HL-60/S4 treated with retinoic acid at 250 ng/mL for 4 days and 3 days (cell line): Measurements from ENCODE around the gene HOXB7.

ENCODE experiments used
- in situ Hi-C: fragments of 300-500 bp; cut with MboI; formaldehyde crosslinking; loops from 2 replicates; pipeline ENCODE4 v1.7.0; 2022; ENCODE audit warnings: low sequenced_read_pairs

Gene HOXB7

GRCh38 chr17:48569674-48570324, 41.0 kb downstream of the HOXB7 start:
- in situ Hi-C loops, result no loop called here

GRCh38 chr17:48569240-48569582, 41.6 kb downstream of the HOXB7 start:
- in situ Hi-C loops, result no loop called here

GRCh38 chr17:48568499-48569239, 42.1 kb downstream of the HOXB7 start:
- in situ Hi-C loops, result no loop called here

GRCh38 chr17:48567646-48568354, 43.0 kb downstream of the HOXB7 start:
- in situ Hi-C loops, result no loop called here

- in situ Hi-C loops, result no loop called here
Observed at GRCh38 chr17:48567209-48567608, 43.6 kb downstream of the HOXB7 start.

- in situ Hi-C loops, result no loop called here
Observed at GRCh38 chr17:48566717-48567116, 44.1 kb downstream of the HOXB7 start.

- in situ Hi-C loops, result no loop called here
Observed at GRCh38 chr17:48565925-48566710, 44.7 kb downstream of the HOXB7 start.

- in situ Hi-C loops, result no loop called here
Observed at GRCh38 chr17:48565022-48565554, 45.7 kb downstream of the HOXB7 start.

GRCh38 chr17:48564188-48565021, 46.4 kb downstream of the HOXB7 start:
- in situ Hi-C loops, result no loop called here

- in situ Hi-C loops, result no loop called here
Observed at GRCh38 chr17:48563867-48564187, 47.0 kb downstream of the HOXB7 start.

GRCh38 chr17:48563385-48563838, 47.4 kb downstream of the HOXB7 start:
- in situ Hi-C loops, result no loop called here

- in situ Hi-C loops, result no loop called here
Observed at GRCh38 chr17:48562934-48563333, 47.9 kb downstream of the HOXB7 start.

GRCh38 chr17:48561884-48562810, 48.7 kb downstream of the HOXB7 start:
- in situ Hi-C loops, result no loop called here

GRCh38 chr17:48559840-48560817, 50.7 kb downstream of the HOXB7 start:
- in situ Hi-C loops, result no loop called here

GRCh38 chr17:48559122-48559839, 51.5 kb downstream of the HOXB7 start:
- in situ Hi-C loops, result no loop called here

- in situ Hi-C loops, result no loop called here
Observed at GRCh38 chr17:48558831-48559121, 52.0 kb downstream of the HOXB7 start.

- in situ Hi-C loops, result no loop called here
Observed at GRCh38 chr17:48558057-48558830, 52.6 kb downstream of the HOXB7 start.
